DMS153 treated with DMSO at 0.1 percent for 48 hours (cell line): ENCODE data around the gene TNRC6A.

Experiments used
- DNase-seq: peaks from one replicate; lab custom pipeline; 2025; ENCODE audit not compliant: unreplicated experiment; lab: John Stamatoyannopoulos, UW

TNRC6A gene

DNA sequence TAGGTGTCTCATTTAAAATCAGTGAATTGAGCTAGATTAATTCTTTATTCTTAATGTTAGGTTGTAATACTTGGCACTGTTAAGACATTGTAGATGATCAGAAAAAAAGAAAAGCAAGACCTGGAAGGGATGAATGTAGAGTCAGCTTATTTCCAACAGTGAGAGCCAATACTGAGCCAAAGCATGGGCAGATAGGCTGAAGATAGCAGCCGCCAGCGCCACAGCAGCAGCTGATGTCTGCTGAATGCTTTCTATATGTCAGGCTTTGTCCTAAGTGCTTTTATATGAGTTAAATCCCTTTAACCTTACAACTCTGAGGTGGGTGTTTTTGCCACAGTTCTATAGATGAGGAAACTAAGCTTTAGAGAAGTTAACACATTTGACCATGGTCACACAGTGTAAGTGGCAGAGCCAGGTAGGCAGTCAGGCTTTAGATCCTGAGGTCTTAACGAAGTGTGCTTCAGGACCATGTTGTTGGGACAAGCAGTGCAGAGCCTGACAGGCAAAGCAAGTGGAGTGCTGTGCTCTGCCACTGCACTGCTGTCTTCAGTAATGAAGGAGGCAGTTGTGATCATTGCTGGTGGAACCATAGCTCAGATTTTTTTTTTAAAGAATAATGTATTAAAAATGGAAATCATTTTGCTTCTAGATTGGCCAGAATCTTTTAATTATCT lies 25.9 kb downstream of the TNRC6A start:
- no peak for DNase-seq

DNA sequence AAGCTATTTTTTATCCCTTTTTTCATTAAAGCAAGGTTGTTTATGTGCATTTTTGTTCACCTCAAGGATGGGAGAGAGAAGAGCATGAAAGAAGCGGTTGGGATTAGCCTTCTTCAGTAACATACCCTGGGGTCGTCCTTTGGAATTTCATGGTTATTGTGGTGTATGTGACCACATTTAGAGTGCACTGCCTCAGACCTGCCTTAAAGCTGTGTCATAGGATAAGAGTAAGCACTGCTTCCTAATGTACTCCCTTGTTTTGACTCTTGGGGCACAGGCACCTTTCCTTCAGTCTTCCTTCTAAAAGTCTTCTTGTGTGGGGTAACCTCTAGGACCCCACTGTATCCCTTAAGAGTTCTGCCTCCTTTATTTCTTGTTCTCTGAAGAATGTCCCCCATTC lies 28.9 kb downstream of the TNRC6A start:
- DNase-seq: no peak

DNA sequence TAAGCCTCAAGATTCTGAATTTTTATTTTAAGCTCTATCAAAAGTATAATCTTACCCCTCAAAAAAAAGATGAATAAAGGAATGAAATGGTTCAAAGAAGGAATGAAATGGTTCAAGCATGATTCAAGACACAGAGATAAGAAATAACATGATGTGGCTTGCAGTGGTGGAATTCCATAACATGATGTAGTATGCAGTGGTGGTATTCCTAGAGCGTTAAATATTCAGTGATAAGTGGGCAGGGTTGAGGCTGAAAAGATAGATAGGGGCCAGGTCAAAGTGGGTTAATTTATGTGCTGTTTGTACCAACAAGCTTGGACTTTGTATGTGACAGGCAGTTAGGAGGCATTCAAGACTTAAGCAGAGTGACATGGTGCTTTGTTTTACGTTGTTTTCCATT lies 29.6 kb downstream of the TNRC6A start:
- DNase-seq: no peak

DNA sequence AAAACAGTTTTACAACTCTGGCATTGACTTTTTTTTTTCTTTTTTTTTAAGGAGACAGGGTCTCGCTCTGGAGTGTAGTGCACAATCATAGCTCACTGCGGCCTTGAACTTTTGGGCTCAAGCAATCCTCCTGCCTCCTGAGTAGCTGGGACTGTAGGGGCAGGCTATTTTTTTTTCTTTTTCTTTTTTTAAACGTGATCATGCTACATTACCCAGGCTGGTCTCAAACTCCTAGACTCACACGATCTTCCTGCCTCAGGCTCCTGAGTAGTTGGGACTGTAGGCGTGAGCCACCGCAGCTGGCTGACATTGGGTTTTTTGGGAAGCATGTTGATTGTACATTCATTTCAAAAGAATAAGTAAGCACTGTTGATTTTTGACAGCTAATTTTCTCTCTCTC lies 32.1 kb downstream of the TNRC6A start:
- DNase-seq: no peak

DNA sequence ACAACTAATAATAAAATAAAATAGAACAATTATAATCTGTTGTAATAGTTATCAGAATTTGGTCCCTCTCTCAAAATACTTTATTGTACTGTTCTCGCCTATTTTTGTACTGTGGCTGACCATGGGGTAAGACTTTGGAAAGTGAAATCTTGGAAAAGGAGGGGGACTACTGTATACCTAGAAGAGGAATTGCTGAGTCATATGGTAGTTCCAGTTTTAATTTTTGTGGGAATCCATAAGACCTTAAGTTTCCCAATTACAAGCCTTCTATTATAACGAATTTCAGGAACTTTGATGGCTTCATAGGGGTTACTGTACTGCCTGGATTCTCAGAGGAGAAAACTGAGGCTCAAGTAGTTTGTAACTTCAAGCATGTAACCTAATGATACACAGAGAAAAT lies 35.5 kb downstream of the TNRC6A start:
- no peak for DNase-seq

DNA sequence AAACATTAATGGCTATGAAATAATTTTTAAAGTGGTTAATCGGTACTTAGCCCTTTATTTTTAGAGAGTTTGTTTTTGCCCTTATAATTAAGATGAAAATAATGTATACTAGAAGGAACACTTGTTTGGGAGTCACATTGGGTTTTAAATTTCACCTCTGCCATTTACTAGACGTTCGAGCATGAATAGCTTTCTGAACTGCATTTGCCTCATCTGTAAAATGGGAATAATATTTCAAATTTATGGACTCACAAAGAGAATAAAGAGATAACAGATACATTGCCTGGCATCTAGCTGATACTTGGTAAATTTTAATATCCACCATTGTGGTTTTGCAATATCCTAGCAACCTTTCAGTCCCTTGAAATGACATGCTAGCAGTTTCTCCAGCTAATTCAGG lies 36.6 kb downstream of the TNRC6A start:
- no peak for DNase-seq

DNA sequence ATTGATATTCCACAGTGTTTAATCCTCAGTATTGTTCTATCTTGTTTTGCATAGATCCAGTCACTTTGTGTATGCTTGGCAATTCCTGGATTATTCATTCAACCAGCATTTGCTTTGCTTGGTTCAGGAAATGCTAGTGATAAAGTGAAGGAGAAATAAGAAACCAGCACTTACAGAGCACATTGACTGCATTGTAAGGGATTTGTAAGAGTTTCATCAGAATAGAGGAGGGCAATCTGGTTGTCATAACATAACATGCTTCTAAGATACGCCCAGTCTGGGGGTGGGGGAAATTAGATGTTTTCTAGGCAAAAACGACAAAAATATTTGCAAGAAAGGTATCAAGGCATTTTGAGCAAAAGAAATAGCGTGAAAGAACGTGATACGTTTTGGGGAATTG lies 40.4 kb downstream of the TNRC6A start:
- no peak for DNase-seq

DNA sequence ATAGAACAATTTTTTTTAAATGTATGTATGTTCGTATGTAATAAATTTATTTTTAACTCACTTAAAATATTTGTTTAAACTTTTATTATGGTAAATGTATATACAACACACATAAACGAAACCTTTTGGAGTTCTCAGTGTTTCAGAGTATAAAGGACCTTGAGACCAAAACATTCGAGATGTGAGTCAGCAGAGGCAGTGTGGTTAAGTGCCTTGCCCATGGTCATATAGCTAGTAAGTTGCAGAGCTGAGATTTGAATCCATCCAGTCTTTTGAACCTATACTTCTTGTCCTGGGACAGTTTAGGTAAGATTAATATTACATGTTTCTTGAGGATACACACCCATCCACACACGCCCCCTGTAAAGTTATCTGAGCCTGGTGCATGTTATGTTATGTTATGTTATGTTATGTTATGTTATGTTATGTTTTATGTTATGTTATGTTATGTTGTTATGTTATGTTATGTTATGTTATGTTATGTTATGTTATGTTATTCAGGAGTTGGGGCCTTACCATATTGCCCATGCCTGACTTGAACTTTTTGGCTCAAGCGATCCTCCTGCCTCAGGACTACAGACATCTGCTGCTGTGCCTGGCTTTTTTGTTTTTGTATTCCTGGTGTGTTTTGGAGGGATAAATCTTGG lies 41.8 kb downstream of the TNRC6A start:
- DNase-seq: no peak

DNA sequence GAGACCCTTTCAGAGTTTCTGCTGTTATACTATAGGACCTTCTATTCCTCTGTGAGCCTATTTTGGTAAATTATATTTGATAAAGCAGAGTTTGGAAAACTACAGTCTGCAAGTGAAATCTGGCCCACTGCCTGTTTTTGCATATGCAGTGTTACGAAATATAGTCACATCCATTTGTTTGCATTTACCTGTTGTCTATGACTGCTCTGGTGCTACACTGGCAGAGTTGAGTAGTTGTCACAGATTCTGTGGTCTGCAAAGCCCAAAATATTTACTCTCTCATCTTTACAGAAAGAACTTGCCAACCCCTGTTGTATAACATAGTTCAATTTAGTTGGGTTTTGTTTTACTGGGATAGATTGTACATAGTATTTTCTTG lies 42.3 kb downstream of the TNRC6A start:
- DNase-seq: no peak

DNA sequence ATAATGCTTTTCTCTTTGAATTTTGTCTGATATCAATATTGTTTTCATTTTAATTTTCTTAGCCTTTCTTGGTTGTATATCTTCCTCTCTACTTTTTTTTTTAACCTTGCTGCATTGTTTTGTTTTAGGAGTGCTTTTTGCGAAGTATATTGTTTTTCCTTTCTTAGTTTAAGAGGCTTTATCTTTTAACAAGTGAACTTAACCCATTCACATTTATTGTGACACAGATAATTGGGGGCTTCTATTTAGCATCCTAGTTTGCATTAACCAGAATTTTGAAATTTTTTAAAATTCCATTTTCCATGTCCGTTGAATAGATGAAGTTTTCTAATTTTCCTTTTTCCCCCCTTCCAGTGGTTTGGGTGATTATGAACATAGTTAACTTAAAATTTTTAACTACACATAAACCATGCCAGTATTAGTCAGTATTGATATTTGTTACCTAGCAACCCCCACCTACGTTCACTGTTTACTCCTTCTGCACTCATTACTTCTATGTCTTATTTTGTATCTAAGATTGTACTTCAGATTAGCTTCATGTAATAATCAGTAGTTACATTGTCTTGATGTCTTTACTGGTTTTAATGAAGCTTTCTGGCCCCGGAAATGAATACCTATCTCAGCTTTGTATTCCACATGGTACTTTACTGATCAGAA lies 44.4 kb downstream of the TNRC6A start:
- DNase-seq: no peak

DNA sequence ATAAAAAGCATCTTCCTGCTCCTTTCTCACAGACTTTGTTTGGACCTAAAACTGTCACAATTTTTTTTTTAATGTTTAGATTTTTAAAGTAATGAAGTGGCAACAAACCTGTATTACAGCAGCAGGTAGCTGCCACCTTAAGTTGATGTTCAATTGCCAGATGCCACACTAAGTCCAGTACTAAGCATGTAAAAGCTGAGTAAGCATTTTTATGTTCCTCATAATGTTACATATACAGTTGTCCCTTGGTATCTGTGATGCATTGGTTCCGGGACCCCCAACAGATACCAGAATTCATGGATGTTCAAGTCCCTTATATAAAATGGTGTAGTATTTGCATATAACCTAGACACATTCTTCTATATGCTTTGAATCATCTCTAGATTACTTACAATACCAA lies 45.1 kb downstream of the TNRC6A start:
- DNase-seq: no peak

DNA sequence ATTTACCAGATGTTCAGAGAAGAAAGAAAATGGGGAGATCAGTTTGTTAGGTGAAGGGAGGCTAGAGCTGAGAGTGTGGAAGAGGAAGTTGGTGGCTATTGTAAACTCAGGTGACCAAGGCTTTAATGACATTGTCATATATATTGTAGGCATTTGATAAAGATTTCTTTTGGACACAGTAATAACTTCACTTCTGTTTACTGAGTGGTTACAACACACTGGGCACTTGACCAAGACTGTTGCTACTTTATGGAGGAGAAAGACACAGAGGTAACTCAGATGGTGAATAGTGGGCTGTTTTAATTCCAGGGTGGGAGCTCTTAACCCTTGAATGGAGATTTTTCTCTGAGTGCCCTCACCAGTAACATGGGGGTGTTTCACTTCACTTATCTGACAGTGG lies 46.0 kb downstream of the TNRC6A start:
- DNase-seq: no peak

DNA sequence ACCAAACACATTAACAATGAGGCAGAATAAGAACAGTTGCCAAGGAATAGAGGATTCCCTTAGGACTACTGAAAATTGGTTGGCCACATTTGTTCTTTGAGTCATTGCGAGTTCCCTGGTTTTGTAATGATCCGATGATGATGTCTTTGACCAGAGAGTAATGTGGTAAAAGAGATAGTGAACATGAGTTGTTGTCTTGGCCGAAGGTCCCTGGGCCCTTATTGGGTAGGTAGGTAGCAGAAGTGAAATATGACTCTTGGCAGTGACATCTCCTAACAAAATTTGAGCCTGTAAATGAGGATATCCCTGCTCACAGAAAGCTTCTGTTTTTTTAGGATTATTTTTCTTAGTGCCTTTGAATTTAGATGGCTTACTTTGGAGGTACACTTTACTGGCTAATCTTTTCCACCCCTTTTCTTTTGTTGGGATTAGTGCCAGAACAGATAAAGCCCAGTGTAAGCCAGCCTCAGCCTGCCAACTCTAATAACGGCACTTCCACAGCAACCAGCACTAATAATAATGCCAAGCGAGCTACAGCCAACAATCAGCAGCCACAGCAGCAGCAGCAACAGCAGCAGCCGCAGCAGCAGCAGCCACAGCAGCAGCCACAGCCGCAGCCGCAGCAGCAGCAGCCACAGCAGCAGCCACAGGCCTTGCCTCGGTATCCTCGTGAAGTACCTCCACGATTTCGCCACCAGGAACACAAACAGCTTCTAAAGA lies 47.2 kb downstream of the TNRC6A start:
- DNase-seq: no peak

DNA sequence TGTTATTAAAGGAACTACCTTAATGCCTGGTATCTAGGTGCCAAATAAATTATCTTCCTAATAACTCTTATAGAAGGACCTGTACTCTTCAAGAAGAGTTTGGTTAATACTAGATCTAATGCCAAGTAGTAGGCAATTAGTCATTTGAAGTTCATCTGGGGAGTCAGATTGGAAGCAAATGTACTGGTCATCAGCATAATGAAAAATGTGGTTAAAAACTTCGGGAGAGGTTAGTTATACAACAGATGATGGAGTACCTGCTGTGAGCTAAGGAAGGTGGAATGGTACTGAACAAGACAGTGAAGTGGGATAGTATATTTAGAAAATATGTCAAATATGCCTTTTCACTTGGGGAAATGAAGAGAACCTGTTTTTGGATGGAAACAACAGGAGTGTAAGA lies 49.2 kb downstream of the TNRC6A start:
- no peak for DNase-seq

DNA sequence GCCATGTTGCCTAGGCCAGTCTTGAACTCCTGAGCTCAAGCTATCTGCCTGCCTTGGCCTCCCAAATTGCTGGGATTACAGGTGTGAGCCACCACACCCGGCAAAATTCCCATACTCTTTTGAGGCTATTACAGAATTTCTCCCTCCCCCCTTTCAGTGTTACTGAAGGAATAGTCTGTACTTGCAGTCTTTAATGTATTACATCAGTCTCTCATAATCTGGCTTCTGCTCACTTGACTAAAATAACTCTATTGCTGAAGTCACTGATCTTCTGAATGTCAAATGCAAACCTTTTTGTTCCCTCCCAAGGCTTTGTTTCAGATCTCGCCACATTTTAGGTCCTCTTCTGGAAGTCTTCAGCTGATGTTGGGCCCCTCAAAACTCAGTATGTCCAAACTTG lies 51.8 kb downstream of the TNRC6A start:
- no peak for DNase-seq

DNA sequence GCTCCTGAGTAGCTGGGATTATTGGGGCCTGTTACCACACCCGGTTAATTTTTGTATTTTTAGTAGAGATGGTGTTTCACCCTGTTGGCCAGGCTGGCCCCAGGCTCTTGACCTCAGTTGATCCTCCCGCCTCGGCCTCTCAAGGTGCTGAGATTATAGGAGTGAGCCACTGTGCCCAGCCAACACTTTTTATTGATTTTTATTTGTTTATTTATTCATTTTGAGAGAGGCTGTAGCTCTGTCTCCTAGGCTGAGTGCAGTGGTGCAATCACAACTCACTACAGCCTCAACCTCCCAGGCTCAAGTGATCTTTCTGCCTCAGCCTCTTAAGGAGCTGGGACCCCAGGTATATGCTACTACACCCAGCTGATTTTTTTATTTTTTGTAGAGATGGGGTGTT lies 54.7 kb downstream of the TNRC6A start:
- DNase-seq: no peak

DNA sequence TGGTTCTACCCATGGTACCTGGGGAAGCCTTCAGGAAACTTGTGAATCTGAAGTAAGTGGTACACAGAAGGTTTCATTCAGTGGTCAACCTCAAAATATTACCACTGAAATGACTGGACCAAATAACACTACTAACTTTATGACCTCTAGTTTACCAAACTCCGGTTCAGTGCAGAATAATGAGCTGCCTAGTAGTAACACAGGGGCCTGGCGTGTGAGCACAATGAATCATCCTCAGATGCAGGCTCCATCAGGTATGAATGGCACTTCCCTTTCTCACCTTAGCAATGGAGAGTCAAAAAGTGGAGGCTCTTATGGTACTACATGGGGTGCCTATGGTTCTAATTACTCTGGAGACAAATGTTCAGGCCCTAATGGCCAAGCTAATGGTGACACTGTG lies 60.4 kb downstream of the TNRC6A start:
- DNase-seq: no peak

DNA sequence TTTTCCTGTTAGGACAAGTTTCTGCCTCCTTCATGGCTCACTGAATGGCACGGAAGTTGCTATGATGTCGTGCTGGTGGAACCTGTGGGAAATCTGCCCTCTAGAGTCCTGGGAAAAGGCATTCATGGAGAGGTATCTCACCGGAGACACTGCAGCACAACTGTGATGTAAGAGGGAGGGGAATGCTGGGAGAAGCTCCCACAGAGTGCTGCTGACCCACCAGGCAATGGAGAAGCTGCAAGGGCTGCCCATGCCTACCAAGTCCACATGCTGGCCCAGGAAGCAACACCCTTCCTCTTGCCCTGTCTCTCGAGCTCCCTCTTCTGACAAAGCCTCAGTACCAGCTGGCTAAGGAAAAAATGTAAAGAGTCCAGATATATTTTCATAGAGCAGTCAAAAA lies 71.1 kb downstream of the TNRC6A start:
- no peak for DNase-seq

DNA sequence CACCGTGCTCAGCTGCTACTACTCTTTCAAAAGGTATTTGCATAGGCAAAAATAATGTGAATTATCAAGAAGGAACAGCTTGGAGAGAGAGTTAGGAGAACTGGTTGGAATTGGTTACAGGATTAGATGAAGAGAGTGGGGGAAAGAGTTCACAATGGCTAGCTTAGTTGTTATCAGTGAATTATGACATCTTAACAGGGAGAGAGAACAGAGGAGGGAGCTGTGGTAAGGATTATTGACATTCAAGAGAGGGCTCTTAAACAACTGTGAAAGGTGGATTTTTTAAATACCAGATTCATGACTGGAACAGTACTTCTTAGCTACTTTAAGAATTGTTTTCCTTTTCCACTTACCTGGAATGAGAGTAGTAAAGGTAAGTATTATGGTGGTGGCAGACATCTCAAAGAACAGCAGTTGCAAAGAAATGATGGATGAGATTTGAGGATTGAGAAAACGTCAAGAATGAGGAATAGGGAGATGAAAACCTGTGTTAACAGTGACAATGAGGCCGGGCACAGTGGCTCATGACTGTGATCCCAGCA lies 72.4 kb downstream of the TNRC6A start:
- no peak for DNase-seq

DNA sequence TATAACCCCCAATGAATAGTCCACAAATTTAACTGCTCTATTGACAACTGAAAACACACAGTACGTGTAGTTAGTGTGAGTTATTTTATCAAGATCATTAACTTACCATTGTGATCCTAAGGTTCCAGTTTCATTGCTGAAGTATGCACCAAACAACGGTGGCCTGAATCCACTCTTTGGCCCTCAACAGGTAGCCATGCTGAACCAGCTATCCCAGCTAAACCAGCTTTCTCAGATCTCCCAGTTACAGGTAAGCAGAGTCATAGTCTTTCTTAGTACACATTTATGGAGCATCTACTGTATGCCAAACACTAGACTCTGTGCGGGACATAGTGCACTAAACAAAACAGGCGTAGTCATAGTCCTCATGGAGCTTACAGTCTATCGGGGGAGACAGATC lies 76.0 kb downstream of the TNRC6A start:
- no peak for DNase-seq

DNA sequence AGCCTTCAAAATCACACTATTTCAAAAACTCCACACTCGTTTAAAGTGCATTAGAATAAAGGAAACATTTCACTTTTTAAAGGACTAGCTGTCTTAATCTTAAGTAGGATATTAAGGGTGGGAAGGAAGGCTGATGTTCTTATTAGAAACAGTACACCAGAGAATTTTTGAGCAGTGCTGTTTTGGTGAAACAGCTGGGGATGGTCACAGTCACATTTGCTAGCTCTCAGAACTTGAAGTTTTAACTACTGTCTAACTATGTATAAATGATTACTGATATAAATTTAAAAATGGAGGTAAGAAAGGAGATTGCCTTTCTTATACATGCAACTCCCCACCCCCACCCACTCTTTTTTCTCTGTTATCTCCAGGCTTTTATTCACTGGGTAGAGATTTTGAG lies 77.8 kb downstream of the TNRC6A start:
- no peak for DNase-seq
